ENCODE results near the gene RASAL2. TPM values are rescaled to one million over a fixed set of nuclear protein-coding genes. Genes with fewer than 3 reads are reported as not detected.

The RASAL2 gene
- total and polyA plus RNA-seq, 2 donors (not counting 1 experiment from before 2014, with no cell fraction given), result 11.9 to 21.8 TPM

DNA sequence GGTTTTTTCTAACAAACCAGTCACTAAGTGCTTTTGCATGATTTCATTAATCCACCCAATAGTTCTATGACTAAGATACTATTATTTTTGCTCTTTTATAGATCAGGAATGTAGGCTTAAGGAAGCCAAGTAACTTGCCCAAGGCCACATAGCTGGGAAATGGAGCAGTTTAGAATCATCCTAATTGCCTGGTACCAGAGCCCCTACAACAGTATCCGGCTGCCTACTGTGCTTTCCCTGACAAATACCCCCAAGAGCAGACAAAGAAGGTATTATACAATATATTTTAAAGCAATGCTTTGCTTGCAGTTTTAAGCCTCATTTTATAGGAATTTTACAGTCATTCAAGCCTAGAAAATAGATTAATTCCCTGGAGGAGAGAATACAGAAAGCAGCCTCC is 45.5 kb upstream of the RASAL2 start:
- Histone ChIP-seq H3K79me2 (ENCODE audit: control insufficient read depth, insufficient read depth, low read length) (no peaks in the 10 kb centered on the region), H4K20me1 (ENCODE audit: control insufficient read depth, extremely low read depth, insufficient read depth, low read length) (no peaks in the 10 kb centered on the region), H3K9me3 (ENCODE audit: control insufficient read depth, insufficient read depth, low read depth, low read length) (no peaks in the 10 kb centered on the region), H3K4me1 (ENCODE audit: control insufficient read depth, extremely low read depth, insufficient read depth, low read length) (no peaks in the 10 kb centered on the region), H3K4me3 (replicated peaks in 1 of 4; ENCODE audit: control extremely low read depth in 1 of 4, insufficient read depth in 1 of 4, low read depth in 3 of 4, low read length in 4 of 4) (no peak overlapping the region), H3K27ac (ENCODE audit: insufficient read depth, low read length) (no peak overlapping the region), H3K27me3 (ENCODE audit: control insufficient read depth, insufficient read depth, low read length) (no peaks in the 10 kb centered on the region), H3K9ac (ENCODE audit: insufficient read depth, low read length) (no peak overlapping the region), H3K4me2 (ENCODE audit: extremely low read depth, insufficient read depth, low read length) (no peak overlapping the region), H3K36me3 (ENCODE audit: control insufficient read depth, insufficient read depth, low read length) (no peaks in the 10 kb centered on the region), H2AFZ (ENCODE audit: low read length) (no peak overlapping the region)
- TF ChIP-seq, protein P1, sequence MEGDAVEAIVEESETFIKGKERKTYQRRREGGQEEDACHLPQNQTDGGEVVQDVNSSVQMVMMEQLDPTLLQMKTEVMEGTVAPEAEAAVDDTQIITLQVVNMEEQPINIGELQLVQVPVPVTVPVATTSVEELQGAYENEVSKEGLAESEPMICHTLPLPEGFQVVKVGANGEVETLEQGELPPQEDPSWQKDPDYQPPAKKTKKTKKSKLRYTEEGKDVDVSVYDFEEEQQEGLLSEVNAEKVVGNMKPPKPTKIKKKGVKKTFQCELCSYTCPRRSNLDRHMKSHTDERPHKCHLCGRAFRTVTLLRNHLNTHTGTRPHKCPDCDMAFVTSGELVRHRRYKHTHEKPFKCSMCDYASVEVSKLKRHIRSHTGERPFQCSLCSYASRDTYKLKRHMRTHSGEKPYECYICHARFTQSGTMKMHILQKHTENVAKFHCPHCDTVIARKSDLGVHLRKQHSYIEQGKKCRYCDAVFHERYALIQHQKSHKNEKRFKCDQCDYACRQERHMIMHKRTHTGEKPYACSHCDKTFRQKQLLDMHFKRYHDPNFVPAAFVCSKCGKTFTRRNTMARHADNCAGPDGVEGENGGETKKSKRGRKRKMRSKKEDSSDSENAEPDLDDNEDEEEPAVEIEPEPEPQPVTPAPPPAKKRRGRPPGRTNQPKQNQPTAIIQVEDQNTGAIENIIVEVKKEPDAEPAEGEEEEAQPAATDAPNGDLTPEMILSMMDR (conservative IDR thresholded peaks at IDR 0.05 in 1 of 2, IDR thresholded peaks at IDR 0.05 in 1 of 2; ENCODE audit: low read depth in 1 of 2, low read length in 2 of 2), result no peak
- TF ChIP-seq EZH2 (IDR thresholded peaks at IDR 0.05; ENCODE audit: low read length, missing control alignments), result no peak
- no peak for DNase-seq (ENCODE audit: low read depth in 2 of 2)

DNA sequence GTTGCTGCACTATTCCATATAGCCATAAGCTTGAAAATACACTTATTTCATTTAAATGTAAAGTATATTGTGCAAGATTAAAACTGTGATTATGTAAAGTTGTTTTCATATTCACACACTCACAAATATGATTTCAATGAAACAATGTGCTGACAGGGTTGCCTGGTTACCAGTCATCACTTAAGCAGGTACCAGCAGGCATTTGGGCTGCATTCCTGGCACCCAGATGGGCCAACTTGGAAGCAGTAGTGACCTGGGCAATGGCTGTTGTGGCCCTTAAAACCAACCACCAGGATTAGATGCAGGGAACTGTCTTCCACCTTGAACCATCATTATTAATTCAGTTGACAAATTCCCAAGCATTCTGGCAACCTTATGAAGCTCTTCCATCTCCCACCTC is 45.0 kb upstream of the RASAL2 start:
- H3K4me3 ChIP-seq (replicated peaks in 1 of 4; ENCODE audit: control extremely low read depth in 1 of 4, insufficient read depth in 1 of 4, low read depth in 3 of 4, low read length in 4 of 4), result no peak overlapping the region
- no peak for TF ChIP-seq EZH2 (IDR thresholded peaks at IDR 0.05; ENCODE audit: low read length, missing control alignments)
- TF ChIP-seq, protein P1 (conservative IDR thresholded peaks at IDR 0.05 in 1 of 2, IDR thresholded peaks at IDR 0.05 in 1 of 2; ENCODE audit: low read depth in 1 of 2, low read length in 2 of 2), result no peak
- H4K20me1 ChIP-seq (ENCODE audit: control insufficient read depth, extremely low read depth, insufficient read depth, low read length), result no peaks in the 10 kb centered on the region
- H3K36me3 ChIP-seq (ENCODE audit: control insufficient read depth, insufficient read depth, low read length), result no peaks in the 10 kb centered on the region
- DNase-seq (ENCODE audit: low read depth in 2 of 2), result no peak
- no peak overlapping the region for H3K27ac ChIP-seq (ENCODE audit: insufficient read depth, low read length)
- H3K79me2 ChIP-seq (ENCODE audit: control insufficient read depth, insufficient read depth, low read length), result no peaks in the 10 kb centered on the region
- H3K9ac ChIP-seq (ENCODE audit: insufficient read depth, low read length), result no peak overlapping the region
- no peak overlapping the region for H2AFZ ChIP-seq (ENCODE audit: low read length)
- no peak overlapping the region for H3K4me2 ChIP-seq (ENCODE audit: extremely low read depth, insufficient read depth, low read length)
- no peaks in the 10 kb centered on the region for H3K9me3 ChIP-seq (ENCODE audit: control insufficient read depth, insufficient read depth, low read depth, low read length)
- no peaks in the 10 kb centered on the region for H3K4me1 ChIP-seq (ENCODE audit: control insufficient read depth, extremely low read depth, insufficient read depth, low read length)
- no peaks in the 10 kb centered on the region for H3K27me3 ChIP-seq (ENCODE audit: control insufficient read depth, insufficient read depth, low read length)

DNA sequence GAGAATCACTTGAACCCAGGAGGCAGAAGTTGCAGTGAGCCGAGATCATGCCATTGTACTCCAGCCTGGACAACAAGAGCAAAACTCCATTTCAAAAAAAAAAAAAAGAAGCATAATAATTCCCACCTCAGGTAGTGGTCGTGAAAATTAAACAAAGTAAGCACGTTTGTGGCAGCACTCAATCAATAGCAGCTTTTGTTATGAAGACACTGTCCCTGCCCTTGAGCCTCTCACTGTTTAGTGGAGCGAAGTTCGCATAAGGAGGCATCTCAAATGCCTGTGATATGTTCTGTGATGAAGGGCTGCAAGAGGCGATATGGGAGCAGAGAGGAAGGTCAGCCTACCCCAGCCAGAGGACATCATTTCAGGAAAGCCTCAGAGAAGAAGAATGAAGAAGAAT is 43.8 kb upstream of the RASAL2 start:
- Histone ChIP-seq H4K20me1 (ENCODE audit: control insufficient read depth, extremely low read depth, insufficient read depth, low read length) (no peaks in the 10 kb centered on the region), H3K4me3 (replicated peaks in 1 of 4; ENCODE audit: control extremely low read depth in 1 of 4, insufficient read depth in 1 of 4, low read depth in 3 of 4, low read length in 4 of 4) (no peak overlapping the region), H3K27me3 (ENCODE audit: control insufficient read depth, insufficient read depth, low read length) (no peaks in the 10 kb centered on the region), H3K36me3 (ENCODE audit: control insufficient read depth, insufficient read depth, low read length) (no peaks in the 10 kb centered on the region), H2AFZ (ENCODE audit: low read length) (no peak overlapping the region), H3K9ac (ENCODE audit: insufficient read depth, low read length) (no peak overlapping the region), H3K4me2 (ENCODE audit: extremely low read depth, insufficient read depth, low read length) (no peak overlapping the region), H3K79me2 (ENCODE audit: control insufficient read depth, insufficient read depth, low read length) (no peaks in the 10 kb centered on the region), H3K4me1 (ENCODE audit: control insufficient read depth, extremely low read depth, insufficient read depth, low read length) (no peaks in the 10 kb centered on the region), H3K9me3 (ENCODE audit: control insufficient read depth, insufficient read depth, low read depth, low read length) (no peaks in the 10 kb centered on the region), H3K27ac (ENCODE audit: insufficient read depth, low read length) (no peak overlapping the region)
- TF ChIP-seq EZH2 (IDR thresholded peaks at IDR 0.05; ENCODE audit: low read length, missing control alignments), result no peak
- TF ChIP-seq, protein P1 (conservative IDR thresholded peaks at IDR 0.05 in 1 of 2, IDR thresholded peaks at IDR 0.05 in 1 of 2; ENCODE audit: low read depth in 1 of 2, low read length in 2 of 2), result no peak
- DNase-seq (ENCODE audit: low read depth in 2 of 2), result no peak
